ENCODE results near the gene PHF10. TPM values are rescaled to one million over a fixed set of nuclear protein-coding genes. Genes with fewer than 3 reads are reported as not detected.

Gene PHF10
- total and polyA plus RNA-seq, 2 of the 4 experiments (the other 2 are of a cell fraction), result 7.3 to 15.9 TPM

DNA sequence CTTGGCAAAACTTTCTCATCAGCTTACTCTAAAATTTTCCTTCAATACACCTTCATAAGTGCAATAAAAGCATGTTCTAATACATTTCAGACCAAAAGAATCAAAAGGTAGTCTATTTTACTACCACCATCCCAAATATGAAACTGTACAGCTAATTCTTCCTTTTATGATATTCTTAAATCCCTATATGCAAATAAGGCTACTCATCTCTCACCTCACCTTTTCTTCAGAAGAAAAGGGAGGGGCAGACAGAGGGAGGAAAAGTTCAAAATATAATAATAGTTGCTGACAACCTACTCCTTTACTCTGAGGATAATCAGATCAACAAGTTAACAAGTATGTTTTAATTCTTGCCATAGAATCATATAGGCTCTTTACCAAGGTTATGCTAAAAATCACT is 15.0 kb downstream of the PHF10 start:
- Histone ChIP-seq H2AK5ac (ENCODE audit: low read depth, low read length) (no peak overlapping the region), H4K8ac (ENCODE audit: low read depth in 2 of 2, low read length in 2 of 2) (no peak overlapping the region), H2BK20ac (ENCODE audit: low read depth, low read length) (no peak overlapping the region), H2AK9ac (replicated peaks; ENCODE audit: low read depth, low read length, poor library complexity) (no peak overlapping the region), H4K91ac (ENCODE audit: insufficient read depth, low read depth, low read length) (no peak overlapping the region), H3K9me1 (ENCODE audit: insufficient read depth, low read length) (0 out of 2 replicates have a peak, but pooled peaks cover 5% of the 10 kb centered on the region), H2AFZ (replicated peaks; ENCODE audit: low read length, poor library complexity) (no peak overlapping the region), H3K4me1 (ENCODE audit: control insufficient read depth, insufficient read depth, low read length) (no peaks in the 10 kb centered on the region), H3K9ac (ENCODE audit: low read depth, low read length) (no peak overlapping the region), H4K5ac (ENCODE audit: low read depth, low read length) (no peak overlapping the region), H3K56ac (ENCODE audit: extremely low read depth, insufficient read depth, low read length) (no peak overlapping the region), H3K18ac (ENCODE audit: low read depth, low read length) (no peak overlapping the region), H2BK120ac (ENCODE audit: low read depth, low read length) (no peak overlapping the region), H3K27me3 (ENCODE audit: control insufficient read depth, insufficient read depth, low read length) (no peaks in the 10 kb centered on the region), H3K36me3 (ENCODE audit: control insufficient read depth, insufficient read depth, low read length) (peaks cover 35% of the 10 kb centered on the region), H3K79me1 (ENCODE audit: low read depth in 1 of 2, low read length in 2 of 2) (peaks cover 8 to 14% of the 10 kb centered on the region in 2 experiments), H3K4ac (ENCODE audit: low read depth, low read length) (no peak overlapping the region), H3K14ac (replicated peaks; ENCODE audit: low read depth, low read length) (no peak overlapping the region), H3K27ac (ENCODE audit: insufficient read depth, low read length) (no peak overlapping the region), H3K4me3 (ENCODE audit: insufficient read depth, low read depth, low read length) (no peak overlapping the region), H3K4me2 (ENCODE audit: low read depth, low read length) (no peak overlapping the region), H4K20me1 (ENCODE audit: insufficient read depth, low read length) (0 out of 2 replicates have a peak, but pooled peaks cover 3% of the 10 kb centered on the region), H3K9me3 (ENCODE audit: control insufficient read depth, insufficient read depth, low read length) (no peaks in the 10 kb centered on the region), H3K23ac (ENCODE audit: low read depth, low read length) (no peak overlapping the region), H2BK15ac (ENCODE audit: low read depth, low read length) (no peak overlapping the region), H2BK5ac (ENCODE audit: low read depth, low read length, poor library complexity, severe bottlenecking) (no peak overlapping the region)
- in situ Hi-C loops (cut with MboI; ENCODE audit: low sequenced_read_pairs), result no loop called here
- dilution Hi-C loops (cut with HindIII; ENCODE audit: low sequenced_read_pairs, unreplicated experiment), result no loop called here
- TSS peak; percentile 32 for BruUV-seq (replicated peaks)
- TF ChIP-seq CEBPB (IDR thresholded peaks at IDR 0.05; ENCODE audit: low read depth, low read length) (no peak), POLR2A (IDR thresholded peaks at IDR 0.05; ENCODE audit: low read depth, low read length) (no peak), MAZ (IDR thresholded peaks at IDR 0.05; ENCODE audit: borderline replicate concordance, low read depth, low read length) (no peak), MXI1 (IDR thresholded peaks at IDR 0.05; ENCODE audit: borderline replicate concordance, low read depth, low read length) (no peak)
- TF ChIP-seq, protein P1, sequence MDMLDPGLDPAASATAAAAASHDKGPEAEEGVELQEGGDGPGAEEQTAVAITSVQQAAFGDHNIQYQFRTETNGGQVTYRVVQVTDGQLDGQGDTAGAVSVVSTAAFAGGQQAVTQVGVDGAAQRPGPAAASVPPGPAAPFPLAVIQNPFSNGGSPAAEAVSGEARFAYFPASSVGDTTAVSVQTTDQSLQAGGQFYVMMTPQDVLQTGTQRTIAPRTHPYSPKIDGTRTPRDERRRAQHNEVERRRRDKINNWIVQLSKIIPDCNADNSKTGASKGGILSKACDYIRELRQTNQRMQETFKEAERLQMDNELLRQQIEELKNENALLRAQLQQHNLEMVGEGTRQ (IDR thresholded peaks at IDR 0.05; ENCODE audit: low read depth, low read length), result no peak
- intact Hi-C loops (cut with micrococcal nuclease), result no loop called here
- DNase-seq, result no peak
- POLR2A ChIA-PET (ENCODE audit: unreplicated experiment), result interaction anchor here (0.6 kb wide), 1 partner anchor 45 kb away, joined by 3 read pairs; no protein-coding TSS in a partner anchor
- CTCF ChIA-PET, result interaction anchor here (1.0 kb wide), 1 partner anchor 9 kb away, joined by 3 read pairs; no protein-coding TSS in a partner anchor
- no peak for ATAC-seq (ENCODE audit: low read depth)

All from IMR-90 (cell line).